Spleen (tissue), 7 donors: Measurements from ENCODE around the gene MGMT.

ENCODE experiments used
- POLR2A ChIP-seq, 3 donors: fragments of 450-650 bp; IDR thresholded peaks; one replicate each; pipeline ENCODE4 v1.5.1; 2017; ENCODE audit warnings: antibody characterized with exemption in 3 of 3, mild to moderate bottlenecking in 1 of 3
- TF ChIP-seq, protein P1 (sequence below), 11 experiments: fragments of 200-600 bp in 7 of 11; fragments of 450-650 bp in 4 of 11; sonication (generic) in 4 of 11; IDR thresholded peaks in 8 of 11; conservative IDR thresholded peaks in 3 of 11; 1 replicate in 7 of 11; 2 replicates in 4 of 11; pipeline versions ENCODE4 v1.4.0 to v1.8.0; 2016 to 2021; ENCODE audit warnings: antibody characterized with exemption in 11 of 11, inconsistent platforms in 4 of 11, mild to moderate bottlenecking in 1 of 11
- donor health status: DM: no; HTN: no; CAD: no; lungs with moderate emphysema.
- donor health status: DM: no; HTN: no; CAD: no.
- donor health status: DM: no; HTN: no; CAD: no.

DNA sequence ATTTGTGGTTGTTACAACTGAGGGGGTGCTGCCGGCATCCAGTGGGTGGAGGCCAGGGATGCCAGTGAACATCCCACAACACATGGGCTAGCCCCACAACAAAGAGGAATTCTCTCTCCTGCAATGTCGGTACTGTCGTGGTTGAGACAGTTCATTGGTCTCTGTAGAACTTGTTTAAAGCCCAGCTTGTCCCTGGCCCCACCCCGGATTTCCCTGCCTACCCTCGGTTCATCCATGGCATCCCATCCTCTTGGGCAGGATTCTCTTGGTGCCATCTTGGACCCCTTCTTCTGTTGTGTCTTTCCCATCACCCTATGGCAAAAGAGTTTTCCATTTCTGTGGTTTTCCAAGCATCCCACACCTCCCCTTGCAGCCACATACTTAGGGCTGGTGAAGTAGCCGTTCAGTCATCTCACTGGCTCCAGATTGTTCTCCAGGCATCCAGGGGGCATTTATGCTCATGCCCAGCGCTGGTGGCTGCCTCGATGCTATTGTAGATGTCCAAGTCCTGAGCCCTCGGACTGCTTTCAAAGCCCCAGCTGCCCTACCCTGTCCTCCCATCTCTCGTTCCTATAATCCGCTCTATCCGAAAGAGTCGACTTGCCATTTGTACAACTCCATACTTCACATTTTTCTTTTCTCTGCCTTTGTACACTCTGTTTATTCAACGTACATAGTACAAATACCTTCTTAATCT is 39.2 kb downstream of the MGMT start:
- TF ChIP-seq, protein P1, sequence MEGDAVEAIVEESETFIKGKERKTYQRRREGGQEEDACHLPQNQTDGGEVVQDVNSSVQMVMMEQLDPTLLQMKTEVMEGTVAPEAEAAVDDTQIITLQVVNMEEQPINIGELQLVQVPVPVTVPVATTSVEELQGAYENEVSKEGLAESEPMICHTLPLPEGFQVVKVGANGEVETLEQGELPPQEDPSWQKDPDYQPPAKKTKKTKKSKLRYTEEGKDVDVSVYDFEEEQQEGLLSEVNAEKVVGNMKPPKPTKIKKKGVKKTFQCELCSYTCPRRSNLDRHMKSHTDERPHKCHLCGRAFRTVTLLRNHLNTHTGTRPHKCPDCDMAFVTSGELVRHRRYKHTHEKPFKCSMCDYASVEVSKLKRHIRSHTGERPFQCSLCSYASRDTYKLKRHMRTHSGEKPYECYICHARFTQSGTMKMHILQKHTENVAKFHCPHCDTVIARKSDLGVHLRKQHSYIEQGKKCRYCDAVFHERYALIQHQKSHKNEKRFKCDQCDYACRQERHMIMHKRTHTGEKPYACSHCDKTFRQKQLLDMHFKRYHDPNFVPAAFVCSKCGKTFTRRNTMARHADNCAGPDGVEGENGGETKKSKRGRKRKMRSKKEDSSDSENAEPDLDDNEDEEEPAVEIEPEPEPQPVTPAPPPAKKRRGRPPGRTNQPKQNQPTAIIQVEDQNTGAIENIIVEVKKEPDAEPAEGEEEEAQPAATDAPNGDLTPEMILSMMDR (IDR thresholded peaks at IDR 0.05 in 8 of 11, conservative IDR thresholded peaks at IDR 0.05 in 3 of 11) = no peak
- TF ChIP-seq POLR2A (IDR thresholded peaks at IDR 0.05) = no peak
